NCI-H2171 treated with DMSO at 0.1 percent for 48 hours (cell line): Measurements from ENCODE around the gene DENND1A.

Source experiments
- DNase-seq: peaks from one replicate; lab custom pipeline; 2025; lab: John Stamatoyannopoulos, UW

The DENND1A gene

DNA sequence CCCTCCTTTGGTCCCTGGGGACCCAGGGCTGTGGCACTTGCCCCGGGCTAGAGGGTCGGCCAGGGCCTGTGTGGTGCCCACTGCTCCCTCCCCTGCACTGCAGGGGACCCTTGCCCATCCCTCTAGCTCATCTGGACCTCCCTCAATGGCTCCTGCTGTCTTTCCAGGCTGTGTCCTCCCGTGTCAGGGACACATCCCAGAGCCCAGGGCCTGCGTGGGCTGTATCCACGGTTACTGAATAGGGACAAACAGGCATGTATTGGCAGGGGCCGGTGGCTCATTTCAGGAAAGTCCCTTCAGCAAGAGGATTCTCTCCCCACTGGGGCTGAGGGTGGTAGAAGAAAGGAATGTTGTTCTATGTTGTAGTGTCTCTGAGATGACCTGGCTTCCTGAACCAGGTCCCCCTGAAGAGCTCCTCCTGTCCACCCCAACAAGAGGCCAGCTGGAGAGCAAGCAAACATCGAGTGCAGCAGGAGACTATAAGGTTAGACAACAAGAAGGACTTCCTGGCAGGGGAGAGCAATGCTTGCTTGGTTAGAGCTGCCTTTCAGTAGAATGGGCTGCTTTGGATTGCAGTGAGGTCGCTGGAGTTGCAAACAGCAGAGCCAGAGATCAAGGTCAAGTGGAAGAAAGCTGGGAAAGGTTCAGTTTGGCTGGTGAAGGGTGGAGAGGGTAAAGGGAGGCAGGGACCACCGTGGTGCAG is 575.0 kb downstream of the DENND1A start:
- no peak for DNase-seq

DNA sequence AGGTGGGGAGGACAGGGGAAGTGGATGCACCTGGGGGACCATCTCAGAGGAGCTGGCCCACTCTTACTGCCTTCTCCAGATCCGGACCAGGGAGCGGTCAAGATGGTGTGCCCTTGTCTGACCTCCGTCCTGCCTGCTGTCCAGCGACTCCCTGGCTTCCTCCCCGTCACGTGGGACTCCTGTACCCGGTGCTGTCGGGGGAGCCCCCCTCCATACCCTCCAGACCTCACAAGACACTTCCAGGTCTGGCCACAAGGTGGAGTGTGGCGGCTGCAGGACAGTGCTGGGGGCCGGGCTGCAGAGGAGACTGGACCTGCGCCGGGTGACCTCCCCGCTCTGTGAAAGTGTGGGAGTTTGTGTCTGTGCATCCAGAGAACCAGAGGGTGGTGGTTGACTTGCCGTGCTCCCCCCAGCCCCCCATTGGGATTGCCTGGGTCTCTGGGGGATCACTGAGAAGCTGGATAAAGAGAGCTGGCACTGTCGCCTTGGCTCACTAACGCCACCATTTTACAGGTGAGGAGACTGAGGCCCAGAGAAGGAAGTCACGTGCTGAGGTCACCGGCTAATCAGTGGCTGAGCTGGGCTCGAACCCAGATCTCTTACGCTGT is 575.8 kb downstream of the DENND1A start:
- DNase-seq: peak; percentile 14

DNA sequence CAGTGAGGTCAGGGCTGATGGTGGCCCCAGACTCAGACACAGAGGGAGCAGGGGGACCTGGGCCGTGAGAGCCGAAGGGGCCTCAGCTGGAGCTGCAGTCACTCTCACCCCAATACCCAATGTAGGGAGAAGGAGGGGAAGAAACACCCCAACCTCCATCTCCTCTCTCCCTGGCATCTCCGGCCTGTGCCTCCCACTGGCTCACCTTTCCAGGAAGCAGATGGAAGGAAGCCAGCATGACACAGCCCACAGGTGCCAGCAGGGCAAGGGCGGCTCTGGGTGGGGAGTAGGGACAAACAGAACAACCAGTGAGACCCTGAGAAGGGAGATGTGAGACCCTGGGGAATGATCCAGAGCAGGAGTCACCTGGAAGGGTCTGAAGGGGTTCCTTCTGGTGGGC is 576.9 kb downstream of the DENND1A start:
- no peak for DNase-seq

DNA sequence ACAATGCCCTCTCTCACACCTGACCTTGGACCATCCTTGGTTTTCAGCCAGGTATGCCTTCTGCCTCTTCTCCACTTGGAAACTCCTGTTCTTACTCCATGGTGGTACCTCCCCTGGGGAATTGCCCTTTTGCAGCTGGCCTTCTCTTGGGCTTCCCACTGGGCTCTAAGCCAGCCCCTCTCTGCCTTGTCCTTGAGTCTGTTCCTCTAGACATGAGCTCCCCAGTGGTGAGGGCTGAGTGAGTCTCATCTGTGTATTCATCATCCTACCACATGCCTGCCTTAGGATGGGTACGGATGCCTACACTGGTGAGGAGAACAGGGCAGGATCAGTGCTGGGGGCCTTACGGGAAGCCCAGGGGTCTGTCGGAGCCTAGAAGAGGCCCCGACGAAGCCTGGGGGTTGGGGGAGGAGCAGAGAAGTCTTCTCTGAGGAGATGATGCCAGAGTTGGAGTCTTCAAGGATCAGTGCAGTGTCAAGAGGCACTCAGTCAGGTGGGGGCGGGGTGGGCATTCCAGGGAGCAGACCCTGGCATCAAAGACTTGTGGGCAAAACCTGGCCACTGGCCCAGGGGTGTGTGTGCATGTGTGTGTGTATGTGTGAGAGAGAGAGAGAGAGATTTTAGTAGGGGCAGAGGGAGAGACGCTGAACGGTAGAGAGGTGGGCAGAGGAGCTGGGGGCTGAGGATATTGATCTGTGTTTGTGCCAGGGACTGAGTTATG is 579.2 kb downstream of the DENND1A start:
- peak; percentile 12 for DNase-seq

DNA sequence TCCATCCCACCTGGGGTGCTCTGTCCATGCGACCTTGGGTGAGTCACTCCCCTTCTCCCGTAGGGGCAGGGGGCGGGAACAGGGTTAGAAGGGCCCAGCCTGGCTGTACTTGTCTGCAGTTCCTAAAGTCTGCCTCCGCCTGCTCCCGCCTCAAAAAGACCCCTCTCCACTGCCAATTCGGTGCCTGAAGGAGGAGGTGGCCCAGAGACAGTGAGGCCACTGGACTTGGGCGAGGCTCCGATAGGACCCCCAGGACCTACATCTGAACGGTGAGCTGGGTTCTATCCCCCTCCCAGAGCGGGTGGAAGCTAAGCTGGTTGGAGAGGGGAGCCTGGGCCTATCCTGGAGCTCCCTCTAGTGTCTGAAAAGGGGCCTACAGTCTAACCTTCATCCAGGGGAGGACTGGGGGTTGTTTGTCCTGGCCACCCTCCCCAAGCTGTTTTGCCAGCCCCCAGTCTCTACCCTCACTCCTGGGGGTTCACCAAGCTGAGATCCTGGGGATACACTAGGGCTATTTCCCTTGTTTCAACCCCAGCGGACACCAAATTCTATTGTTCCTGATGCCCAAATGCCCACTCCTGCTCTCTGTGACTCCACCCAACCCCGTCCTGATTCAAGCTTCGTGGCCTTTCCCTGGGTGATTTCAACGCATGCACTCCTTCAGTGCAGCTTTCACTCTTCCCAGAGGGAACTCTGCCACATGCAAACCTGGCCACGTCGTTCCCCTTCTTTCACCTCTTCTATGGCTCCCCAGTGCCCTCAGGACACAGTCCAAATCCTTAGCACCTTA is 580.0 kb downstream of the DENND1A start:
- peak; percentile 62 for DNase-seq

DNA sequence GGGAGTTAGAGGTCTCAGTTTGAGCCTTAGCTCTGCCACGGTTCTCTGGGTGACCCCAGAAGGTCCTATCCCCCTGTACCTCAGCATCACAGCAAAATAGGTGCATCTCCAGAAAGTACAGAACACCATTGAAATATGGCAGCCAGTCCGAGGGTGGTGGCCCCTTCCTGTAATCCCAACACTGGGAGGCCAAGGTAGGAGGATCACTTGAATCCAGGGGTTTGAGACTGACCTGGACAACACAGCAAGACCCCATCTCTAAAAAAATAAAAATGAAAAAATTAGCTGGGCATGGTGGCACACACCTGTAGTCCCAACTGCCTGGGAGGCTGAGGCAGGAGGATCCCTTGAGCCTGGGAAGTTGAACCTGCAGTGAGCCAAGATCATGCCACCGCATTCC is 580.9 kb downstream of the DENND1A start:
- no peak for DNase-seq

DNA sequence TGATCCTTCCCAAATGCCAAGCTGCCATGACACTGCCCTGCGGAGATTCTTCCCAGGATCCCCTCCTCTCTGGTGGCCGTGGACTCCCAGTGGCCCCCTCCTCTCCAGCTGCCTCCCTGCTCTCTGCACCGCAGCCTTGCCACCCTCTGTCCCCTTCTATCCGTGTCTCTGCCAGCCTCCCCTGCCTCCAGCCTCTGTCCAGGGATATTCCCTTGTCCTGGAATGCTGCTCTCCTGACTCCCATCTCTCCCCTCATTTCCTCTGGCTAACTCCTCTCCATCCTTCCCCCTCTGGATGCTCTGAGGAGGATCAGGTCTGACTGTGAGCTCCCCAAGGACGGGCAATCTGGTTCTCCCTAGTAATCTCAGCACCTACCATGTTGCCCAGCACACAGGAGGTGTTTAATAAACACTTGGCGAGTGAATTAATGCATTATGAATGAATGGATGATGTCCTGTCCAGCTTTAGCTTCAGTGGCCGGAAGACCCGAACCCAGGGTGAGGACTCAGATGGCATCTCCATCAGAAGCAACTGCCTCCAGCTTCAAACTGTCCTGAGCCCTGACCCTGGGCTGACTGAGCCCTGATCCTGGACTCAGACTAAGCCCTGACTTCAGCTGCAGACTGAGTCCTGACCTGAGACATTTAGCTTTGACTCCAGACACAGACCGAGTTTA is 581.5 kb downstream of the DENND1A start:
- no peak for DNase-seq

DNA sequence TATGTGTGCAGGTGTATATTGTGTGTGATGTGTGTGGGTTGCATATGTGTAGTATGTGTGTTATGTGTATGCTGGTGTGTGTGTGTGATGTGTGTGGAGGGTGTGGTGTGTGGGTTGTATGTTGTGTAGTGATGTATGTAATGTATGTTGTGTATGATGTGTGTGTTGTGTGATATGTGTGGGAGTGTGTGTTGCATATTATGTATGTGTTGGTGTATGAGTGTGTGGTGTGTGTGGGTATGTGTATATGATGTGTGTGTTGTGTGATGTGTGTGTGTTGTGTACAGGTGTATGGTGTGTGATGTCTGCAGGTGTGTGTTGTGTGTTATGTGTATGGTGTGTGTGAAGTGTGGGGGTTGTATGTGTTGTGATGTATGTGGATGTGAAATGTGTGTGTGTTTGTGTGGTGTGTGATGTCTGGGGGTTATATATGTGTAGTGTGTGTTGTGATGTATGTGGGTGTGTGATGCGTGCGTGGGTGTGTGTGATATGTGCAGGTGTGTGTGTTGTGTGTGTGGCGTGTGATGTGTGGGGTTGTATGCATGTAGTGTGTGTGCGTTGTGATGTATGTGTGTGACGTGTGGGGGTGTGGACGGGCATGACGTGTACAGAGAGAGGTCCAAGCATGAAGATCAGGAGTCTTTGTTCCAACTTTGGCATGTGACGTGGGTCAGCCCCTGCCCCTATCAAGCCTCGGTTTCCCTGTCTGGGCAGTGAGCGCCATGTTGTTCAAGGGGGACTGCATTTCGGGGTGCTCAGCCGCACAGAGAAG is 582.5 kb downstream of the DENND1A start:
- no peak for DNase-seq

DNA sequence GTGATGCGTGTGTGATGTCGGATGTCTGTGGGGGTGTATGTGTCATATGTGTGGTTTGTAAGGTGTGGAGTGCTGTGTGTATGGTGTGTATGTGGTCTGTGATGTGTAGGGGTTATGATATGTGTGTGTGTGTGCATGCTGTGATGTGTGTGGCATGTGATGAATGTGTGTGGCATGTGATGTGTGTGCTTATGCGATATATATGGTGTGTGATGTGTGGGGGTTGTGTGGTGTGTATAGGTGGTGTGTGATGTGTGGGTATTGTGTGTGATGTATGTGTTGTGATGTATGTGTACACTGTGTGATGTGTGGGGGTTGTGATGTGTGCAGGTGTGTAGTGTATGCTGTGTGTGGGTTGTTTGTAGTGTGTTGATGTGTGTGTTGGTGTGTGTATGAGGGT is 583.1 kb downstream of the DENND1A start:
- no peak for DNase-seq

DNA sequence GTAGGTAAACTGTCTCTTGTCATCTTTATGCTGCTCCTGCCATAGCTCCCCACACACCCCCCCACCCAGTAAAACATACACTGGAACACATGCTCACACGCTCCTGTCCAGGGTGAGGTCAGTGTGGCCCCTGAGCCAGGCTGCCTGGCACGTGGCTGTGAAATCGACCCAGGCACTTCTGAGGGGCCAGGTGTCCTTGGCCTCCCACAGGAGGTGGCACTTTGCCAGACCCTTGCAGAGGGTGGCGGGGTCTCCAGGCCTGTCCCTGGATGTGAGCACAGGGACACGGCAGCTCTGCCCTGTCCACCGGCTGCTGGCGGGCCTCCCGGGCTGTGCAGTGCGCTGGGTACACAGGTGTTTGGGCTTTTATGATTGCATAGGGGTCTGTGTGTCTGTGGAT is 583.9 kb downstream of the DENND1A start:
- DNase-seq: no peak

DNA sequence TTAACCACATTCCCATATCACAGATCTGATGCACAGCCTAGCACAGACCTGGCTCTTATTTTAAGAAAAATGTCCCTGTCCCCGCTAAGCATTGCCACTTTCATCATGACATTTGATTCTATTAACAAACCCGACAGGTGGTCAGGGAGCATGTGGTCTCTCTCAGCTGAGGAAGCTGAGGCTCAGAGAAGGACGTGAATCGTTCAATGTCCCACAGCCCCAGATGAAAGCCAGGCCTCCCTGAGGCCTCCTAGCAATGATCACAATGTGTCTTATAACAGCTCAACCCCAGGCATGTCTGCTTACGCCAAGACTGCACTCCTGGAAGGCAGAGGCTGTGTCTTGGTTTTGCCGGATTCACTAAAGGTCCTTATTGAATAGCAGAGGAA is 584.4 kb downstream of the DENND1A start:
- peak; percentile 46 for DNase-seq

DNA sequence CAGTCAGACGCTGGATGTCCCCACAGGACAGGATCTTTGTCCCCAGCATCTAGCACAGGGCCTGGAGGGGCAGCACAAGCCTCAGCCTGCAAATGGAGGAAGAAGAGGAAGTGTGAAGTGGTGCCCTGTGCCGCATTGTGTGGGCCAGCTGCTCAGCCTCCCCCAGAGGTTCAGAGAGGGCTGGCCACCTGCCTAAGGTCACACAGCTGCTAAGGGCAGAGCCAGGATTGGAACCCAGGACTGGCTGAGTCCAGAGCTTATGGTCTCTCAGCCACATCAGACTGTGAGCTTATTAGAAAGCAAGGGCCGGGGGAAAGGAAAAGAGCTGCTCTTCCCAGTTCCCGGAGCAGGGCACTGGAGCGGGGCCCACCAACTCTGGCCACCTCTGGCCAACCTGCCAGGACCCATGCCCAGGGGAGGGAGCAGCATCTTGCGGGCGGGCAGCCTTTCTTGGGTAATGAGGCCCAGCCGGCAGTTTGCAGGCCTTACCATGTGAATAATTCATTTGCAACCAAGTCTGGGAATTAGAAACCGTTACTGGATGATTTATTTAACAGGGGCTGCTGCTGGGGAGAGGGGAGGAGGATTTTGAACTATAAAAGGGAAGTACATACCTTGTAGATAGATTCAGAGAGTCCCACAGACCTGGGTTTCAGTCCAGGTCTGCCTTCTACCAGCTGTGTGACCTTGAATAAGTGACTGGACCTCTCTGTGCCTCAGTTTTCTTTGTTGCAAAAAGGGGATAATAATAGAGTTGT is 585.6 kb downstream of the DENND1A start:
- DNase-seq: no peak

DNA sequence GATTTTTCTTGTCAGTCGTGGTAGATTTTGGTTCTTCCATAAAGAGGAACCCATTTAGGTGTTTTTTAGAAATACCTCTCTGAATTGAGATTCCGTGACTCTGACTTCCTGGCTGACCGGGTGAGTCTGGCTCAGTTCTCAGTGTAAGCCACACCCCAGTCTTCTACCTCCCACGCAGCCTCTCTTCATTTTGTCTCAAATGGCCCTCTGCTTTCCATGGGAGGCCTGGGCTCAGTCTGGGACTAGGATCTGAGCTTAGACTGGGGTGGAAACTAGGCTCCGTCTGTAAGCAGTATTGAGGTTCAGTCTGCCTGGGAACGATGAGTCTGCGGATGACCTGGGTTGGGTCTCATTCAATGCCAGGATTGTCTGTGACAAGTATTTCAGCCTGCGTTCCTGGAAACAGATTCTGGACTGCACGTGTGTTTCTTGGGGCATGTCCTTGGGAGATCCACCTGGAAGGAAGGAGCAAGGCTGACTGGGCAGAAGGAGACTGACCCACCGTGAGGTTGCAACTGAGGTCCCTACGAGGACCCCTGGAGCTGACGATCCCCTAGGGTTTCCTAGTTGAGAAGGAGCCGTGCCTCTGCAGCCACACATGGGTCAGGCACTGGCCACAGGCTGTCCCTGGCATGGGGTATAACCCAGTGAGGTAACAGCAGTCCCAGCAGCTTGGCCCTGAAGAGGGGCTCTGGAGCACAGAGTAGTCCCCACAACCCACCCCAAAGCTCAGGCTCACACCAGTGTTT is 586.3 kb downstream of the DENND1A start:
- DNase-seq: no peak

DNA sequence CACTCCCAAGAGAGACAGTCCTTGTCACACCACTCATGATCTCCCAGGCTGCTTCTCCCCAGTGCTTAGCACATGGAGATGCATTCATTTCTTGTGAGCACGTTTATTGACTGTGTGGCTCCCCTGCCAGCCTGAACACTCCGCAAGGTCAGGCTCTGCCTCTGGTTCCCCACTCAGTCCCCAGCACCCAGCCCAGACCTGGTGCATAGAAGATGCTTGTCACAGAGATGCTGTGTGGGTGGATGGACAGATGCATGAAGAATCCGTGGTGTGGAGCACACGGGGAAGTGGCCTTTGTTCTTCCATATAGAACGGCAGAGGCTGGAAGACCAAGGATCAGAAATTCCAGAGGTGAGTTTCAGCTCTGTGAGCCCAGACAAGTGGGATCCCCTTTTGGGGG is 587.7 kb downstream of the DENND1A start:
- DNase-seq: no peak

DNA sequence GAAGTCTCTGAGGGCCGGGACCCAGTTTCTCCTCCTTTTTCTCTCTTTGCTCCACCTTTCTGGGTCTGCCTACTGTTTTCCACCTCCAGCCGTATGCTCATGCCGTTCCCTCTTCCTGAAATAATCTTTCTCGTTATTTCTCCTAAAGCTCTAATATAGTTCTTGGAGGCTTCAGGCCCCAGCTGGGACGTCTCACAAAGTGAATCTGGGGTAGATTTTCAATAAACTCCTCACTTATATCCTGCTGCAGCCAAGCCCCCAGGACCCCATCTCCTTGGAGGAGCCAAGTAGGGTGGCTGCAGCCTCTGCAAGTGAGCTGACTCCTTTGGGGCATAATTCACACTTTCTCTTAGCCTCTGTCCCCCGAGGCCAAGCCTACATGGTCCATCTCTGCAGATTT is 588.1 kb downstream of the DENND1A start:
- DNase-seq: no peak

DNA sequence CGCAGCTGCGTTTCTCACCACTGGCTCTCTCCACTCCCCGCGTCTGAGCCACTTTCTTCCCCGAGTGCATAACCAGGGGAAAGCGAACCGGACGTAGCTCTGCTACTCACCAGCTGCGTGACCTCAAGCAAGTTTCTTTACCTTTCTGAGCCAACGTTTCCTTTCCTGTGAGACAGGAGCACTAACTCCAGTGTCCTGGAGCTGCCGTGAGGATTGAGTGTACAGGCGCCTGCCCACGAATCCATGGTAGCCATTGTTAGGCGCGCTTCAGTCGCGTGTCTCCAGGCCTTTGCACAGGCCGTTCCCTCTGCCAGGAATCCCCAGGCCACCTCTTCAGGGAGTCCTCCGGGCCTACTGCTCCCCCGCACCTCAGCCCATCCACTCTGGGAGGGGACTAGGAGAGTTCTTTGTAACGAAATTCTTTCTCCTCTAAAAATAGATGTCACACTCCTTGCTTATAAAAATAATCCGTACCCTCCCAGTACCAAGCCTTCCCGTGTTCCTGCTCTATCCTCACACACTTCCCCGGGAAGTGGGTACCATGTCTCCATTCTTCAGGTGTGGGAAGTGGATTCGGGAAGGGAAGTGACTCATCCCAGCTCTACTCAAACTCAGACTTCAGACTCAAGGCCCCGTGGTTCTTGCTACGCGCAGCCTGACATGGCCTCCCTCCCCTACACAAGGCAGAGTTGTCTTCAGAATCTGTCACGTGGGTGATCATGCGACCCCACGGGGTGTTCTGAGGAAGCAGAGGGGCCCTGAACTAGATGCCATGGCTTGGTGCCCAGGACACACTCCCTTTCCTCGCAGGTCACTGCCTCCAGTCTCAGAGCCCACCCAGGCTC is 590.0 kb downstream of the DENND1A start:
- no peak for DNase-seq

DNA sequence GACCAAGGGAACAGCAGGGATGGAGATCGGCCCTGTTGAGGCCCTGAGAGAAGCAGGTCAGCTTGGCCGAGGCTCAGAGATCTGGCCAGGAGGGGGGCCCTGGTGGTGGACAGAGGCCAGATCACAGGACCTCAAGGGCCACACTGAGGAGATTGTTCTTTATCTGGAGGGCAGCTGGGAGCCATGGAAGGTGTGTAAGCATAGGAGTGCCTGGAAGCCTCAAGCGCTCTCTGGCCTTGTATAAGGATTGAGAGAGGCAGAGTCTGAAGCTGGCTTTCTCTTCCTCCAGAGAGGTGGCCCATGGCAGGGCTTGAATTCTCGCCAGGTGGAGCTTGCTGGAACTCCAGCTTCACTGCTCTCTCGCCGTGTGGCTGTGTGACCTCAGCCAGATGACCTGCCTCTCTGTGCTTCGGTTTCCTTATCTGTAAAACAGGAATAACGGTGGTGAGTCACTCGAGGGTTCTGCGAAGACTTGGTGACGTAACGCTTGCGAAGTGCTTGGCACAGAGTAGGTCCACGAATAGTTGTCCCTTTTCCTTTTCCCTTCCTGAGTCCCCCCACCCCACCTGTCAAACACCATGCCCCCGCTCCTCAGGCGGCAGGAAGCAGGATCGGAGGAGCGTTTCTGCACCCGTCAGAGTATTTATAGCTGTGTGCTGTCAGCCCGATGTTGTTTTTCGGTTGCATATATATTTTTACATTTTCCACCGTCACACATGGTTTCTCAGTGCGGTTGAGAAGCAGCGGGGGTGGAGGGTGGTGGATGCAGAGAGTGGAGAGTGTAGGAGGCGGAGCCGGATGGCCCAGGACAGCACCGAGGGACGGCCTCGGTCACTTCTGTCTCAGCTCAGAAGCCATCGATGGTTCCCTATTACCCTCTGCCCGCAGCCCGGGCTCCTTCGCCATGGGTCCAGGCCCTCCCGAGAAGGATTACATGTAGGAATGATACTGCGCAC is 590.9 kb downstream of the DENND1A start:
- DNase-seq: no peak

DNA sequence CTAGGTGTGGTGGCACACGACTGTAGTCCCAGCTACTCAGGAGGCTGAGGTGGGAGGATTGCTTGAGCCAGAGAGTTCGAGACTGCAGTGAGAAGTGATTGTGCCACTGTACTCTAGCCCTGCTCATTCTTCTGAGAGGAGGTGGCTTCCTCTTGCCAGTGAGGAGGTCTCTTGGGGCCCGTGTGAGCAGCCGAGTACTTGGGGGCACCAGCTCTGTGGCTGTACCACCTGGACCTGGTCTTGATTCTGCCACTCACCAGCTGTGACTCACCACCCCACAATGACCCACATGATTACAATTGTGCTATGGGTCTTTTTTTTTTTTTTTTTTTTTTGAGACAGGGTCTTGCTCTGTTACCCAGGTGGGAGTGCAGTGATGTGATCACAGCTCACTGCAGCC is 592.0 kb downstream of the DENND1A start:
- DNase-seq: peak; percentile 14
